Measurements from ENCODE around the gene ADAP1.

Gene ADAP1

DNA sequence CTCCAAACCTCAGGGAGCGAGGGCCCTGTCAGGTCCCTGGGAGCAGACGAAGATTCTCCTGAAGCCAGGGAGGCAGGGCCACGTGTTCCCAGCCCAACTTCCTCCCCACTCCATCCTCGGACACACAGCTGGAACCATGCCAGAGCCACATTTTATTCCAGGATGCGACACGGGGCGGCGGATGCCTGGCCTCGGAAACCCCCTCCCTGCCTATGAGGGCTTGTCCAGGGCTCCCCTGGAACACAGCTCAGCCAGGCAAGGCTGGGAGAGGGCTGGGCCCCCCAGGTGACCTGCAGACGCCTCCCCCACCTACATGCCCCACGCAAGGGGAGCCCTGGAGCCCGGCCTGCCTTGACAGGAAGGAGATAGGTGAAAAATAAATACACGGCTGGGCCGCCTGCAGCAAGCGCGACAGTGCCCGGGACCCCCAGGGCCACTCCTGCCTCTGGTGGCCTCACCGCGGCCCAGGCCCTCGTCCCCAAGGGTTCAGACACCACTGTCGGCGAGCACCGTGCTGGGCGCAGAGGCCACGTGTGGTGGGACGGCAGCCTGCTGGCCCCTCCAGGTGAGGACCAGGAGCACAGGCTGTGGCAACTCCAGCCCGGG, 56.6 kb downstream of the ADAP1 start:
- TF ChIP-seq, protein P1, sequence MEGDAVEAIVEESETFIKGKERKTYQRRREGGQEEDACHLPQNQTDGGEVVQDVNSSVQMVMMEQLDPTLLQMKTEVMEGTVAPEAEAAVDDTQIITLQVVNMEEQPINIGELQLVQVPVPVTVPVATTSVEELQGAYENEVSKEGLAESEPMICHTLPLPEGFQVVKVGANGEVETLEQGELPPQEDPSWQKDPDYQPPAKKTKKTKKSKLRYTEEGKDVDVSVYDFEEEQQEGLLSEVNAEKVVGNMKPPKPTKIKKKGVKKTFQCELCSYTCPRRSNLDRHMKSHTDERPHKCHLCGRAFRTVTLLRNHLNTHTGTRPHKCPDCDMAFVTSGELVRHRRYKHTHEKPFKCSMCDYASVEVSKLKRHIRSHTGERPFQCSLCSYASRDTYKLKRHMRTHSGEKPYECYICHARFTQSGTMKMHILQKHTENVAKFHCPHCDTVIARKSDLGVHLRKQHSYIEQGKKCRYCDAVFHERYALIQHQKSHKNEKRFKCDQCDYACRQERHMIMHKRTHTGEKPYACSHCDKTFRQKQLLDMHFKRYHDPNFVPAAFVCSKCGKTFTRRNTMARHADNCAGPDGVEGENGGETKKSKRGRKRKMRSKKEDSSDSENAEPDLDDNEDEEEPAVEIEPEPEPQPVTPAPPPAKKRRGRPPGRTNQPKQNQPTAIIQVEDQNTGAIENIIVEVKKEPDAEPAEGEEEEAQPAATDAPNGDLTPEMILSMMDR (IDR thresholded peaks at IDR 0.05; ENCODE audit: low read depth, low read length, missing control alignments): no peak
- no peak for DNase-seq (ENCODE audit: low read depth)
- H3K4me3 ChIP-seq (ENCODE audit: low read depth, low read length): no peak overlapping the region

DNA sequence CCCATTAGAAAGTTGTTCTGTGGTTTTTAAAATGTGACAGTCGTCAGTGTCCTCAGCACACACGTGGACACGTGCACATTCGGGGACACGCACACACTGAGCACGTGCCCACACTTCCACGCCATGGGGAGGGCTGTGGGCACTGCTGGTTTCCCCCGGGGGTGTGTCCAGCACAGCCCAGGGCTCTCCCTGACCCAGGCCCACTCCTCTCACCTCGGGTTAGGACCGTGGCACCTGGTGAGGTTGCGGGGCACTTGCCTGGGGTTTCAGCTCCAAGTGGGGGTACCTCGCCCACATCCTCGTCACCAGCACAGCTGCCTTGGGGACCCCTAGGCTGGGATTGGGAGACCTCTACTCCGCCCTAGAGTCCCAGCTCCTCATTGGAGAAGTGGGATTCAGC, 57.4 kb downstream of the ADAP1 start:
- no peak overlapping the region for H3K4me3 ChIP-seq (ENCODE audit: low read depth, low read length)
- no peak for DNase-seq (ENCODE audit: low read depth)
- TF ChIP-seq, protein P1 (IDR thresholded peaks at IDR 0.05; ENCODE audit: low read depth, low read length, missing control alignments): no peak

DNA sequence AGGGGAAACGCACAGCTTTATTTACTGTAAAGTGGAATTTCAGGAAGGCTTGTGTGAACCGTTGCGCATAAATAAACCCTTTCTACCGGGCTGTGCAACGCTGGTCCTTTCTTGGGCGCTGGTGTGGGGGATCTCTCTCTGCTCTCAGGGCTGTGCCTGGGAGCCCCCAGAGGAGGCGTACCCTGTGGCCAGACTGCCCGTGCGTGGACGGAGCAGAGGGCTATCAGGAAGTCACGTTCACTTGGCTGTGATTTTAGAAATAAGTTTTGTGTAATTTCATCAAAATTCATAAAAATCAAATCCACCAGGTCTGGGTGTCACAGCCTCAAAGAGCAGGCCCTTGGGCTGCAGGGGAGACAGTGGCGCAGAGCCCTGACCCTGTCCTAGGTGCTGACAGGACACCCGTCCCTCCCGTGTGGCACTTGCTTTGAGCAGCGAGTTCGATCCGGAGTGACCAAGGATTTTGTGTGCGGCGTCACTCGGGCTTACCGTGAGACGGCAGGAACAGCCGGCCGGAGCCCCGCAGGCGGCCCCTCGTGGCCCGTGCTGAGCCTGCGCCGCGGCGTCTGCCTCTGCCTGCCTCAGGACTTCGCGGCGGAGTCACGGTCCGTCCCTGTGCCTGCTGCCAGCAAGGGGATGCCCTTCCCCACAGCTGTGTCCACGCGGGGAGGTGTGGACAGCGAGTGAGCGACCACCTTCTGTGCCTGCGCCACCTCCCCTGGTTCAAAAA, 58.0 kb downstream of the ADAP1 start:
- no peak for DNase-seq (ENCODE audit: low read depth)
- no peak overlapping the region for H3K4me3 ChIP-seq (ENCODE audit: low read depth, low read length)
- TF ChIP-seq, protein P1 (IDR thresholded peaks at IDR 0.05; ENCODE audit: low read depth, low read length, missing control alignments): no peak

DNA sequence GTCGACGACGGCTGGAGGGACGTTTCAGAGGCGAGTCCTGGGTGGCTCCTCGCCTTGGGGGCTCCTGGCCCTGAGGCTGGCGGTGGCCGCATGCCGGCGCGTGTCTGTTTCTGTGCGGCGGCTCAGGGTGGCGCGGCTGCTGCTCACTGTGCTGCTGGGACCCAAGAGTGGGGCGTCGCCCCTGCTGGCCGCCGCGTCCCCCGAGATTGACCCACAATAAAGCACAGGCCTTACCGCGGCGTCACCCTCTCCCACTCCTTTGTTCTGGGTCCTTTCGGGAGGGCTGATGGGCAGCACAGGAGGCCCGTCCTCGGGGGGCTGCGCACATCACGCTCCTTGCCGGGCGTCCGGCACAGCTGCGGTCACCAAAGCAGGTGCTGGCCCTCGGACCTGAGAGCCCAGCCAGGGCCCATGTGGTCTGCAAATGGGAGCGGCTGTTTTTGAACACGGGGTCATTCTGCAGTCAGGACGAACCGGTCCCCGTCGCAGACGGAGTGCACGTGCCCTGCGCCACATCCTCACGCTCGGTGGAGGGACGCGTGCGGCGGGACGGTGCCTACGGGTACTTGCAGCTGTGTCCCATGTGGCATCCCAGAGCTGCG, 58.9 kb downstream of the ADAP1 start:
- no peak for DNase-seq (ENCODE audit: low read depth)

DNA sequence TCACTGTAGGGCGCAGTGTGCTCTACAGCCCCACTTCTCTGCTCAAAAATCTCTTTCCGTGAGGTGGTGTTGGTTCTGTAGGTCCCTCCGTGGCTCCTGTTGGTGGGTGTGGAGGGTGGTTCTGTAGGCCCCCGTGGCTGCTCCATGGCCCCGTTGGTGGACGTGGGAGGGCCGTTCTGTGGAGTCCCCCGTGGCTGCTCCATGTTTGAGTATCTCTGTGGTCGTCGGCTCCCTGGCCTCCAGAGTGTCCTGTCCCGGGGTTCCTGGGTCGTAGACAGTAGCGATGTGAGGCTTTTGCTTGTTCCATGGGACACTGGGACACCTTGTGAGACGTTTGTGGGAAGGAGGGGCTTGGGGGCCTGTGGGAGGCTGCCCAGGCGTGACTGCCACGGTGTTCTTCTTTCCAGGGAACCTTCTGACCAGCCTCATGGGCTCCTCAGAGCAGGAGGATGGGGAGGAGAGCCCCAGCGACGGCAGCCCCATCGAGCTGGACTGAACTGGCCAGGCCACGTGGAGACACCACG, 59.5 kb downstream of the ADAP1 start:
- H3K4me3 ChIP-seq (ENCODE audit: low read depth, low read length): no peak overlapping the region
- no peak for DNase-seq (ENCODE audit: low read depth)
- TF ChIP-seq, protein P1 (IDR thresholded peaks at IDR 0.05; ENCODE audit: low read depth, low read length, missing control alignments): no peak

More for the DNA sequence above, 58.9 kb downstream of the ADAP1 start:
- TF ChIP-seq, protein P1 (IDR thresholded peaks at IDR 0.05; ENCODE audit: low read depth, low read length, missing control alignments): no peak
- no peak overlapping the region for H3K4me3 ChIP-seq (ENCODE audit: low read depth, low read length)

DNA sequence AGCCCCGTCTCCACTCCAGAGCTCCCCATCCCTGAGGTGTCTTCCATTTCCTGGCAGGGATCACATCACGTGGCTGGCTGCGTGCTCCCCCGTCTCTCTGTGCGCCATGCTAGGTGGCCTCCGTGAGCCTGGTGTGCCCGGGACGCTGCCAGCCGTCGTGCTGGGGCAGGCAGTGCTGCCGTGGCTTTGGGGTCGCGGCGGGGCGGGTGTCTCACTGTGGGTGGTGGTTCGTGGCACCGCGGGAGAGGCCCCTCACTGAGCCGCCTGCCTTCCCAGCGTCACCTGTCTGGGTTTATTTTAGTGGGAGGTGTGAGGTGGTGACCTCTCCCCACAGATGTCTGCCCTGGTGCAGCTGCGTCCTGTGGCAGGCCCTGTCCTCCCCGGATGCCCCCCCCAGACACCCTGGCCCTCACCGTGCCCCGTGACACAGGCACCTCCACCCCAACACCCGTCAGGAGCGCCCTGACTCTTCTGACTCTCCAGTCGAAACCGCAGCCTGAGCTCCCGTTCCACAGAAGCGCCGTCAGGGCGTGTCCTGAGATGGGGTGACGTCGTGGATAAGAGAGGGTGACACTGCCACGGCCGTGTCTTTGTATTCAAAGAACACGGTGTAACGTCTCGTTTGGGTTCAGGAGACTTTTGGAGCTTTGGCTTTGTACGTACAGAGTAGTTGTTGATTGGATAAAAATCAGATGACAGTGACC, 60.2 kb downstream of the ADAP1 start:
- TF ChIP-seq, protein P1 (IDR thresholded peaks at IDR 0.05; ENCODE audit: low read depth, low read length, missing control alignments): no peak
- no peak overlapping the region for H3K4me3 ChIP-seq (ENCODE audit: low read depth, low read length)
- no peak for DNase-seq (ENCODE audit: low read depth)

Measured in GM12864 (cell line).